Sigmoid colon (tissue), 4 donors: ENCODE data around the gene B4GALT4.

ENCODE experiments used
- EP300 ChIP-seq, 4 donors: sonication (generic); formaldehyde crosslinking; IDR thresholded peaks; one replicate each; pipeline ENCODE4 v1.6.1; 2017; ENCODE audit warnings: antibody characterized with exemption in 4 of 4
- POLR2A ChIP-seq, 2 donors: fragments of 450-650 bp; IDR thresholded peaks; one replicate each; pipeline ENCODE4 v1.6.1; 2016; ENCODE audit warnings: antibody characterized with exemption in 2 of 2, mild to moderate bottlenecking in 2 of 2, moderate library complexity in 2 of 2
- POLR2AphosphoS5 ChIP-seq, 4 donors: sonication (generic); formaldehyde crosslinking; IDR thresholded peaks; one replicate each; pipeline ENCODE4 v1.6.1; 2017; ENCODE audit warnings: antibody characterized with exemption in 4 of 4
- TF ChIP-seq, protein P1 (sequence below), 4 experiments: fragments of 450-650 bp in 3 of 4; fragments of 200-600 bp in 1 of 4; IDR thresholded peaks; one replicate each; pipeline ENCODE4 v1.5.1; 2016 to 2019; ENCODE audit warnings: antibody characterized with exemption in 4 of 4, mild to moderate bottlenecking in 3 of 4, moderate library complexity in 2 of 4

DNA sequence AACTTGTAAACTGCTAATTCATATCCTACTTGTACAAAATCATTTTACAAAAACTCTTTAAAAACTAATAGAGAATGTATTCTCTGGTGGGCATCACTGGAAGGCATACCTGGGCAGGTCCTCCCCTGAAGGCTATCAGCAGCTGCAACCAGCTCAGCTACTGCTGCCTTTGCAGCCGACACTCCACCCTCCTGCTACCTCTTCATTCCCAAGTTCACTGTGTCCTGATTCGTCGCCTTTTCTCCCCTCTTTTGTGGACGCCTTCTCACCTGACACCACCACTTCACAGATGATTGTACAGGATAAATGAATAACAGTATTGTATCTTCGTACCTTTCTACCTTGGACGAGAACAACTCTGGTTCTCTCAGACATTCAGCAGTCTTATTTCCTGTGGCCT lies 28.9 kb downstream of the B4GALT4 start:
- TF ChIP-seq EP300 (IDR thresholded peaks at IDR 0.05) (no peak), POLR2AphosphoS5 (IDR thresholded peaks at IDR 0.05) (no peak), POLR2A (IDR thresholded peaks at IDR 0.05) (no peak)
- TF ChIP-seq, protein P1, sequence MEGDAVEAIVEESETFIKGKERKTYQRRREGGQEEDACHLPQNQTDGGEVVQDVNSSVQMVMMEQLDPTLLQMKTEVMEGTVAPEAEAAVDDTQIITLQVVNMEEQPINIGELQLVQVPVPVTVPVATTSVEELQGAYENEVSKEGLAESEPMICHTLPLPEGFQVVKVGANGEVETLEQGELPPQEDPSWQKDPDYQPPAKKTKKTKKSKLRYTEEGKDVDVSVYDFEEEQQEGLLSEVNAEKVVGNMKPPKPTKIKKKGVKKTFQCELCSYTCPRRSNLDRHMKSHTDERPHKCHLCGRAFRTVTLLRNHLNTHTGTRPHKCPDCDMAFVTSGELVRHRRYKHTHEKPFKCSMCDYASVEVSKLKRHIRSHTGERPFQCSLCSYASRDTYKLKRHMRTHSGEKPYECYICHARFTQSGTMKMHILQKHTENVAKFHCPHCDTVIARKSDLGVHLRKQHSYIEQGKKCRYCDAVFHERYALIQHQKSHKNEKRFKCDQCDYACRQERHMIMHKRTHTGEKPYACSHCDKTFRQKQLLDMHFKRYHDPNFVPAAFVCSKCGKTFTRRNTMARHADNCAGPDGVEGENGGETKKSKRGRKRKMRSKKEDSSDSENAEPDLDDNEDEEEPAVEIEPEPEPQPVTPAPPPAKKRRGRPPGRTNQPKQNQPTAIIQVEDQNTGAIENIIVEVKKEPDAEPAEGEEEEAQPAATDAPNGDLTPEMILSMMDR (IDR thresholded peaks at IDR 0.05): no peak
